Ishikawa (cell line): ENCODE results near the gene TCF4.

Source experiments
- CEBPB ChIP-seq: IDR thresholded peaks from 2 replicates; pipeline ENCODE4 v1.6.1; 2012
- CREB1 ChIP-seq: IDR thresholded peaks from 2 replicates; pipeline ENCODE4 v1.6.1; 2012; ENCODE audit warnings: low read depth
- EGR1 ChIP-seq: IDR thresholded peaks from 2 replicates; pipeline ENCODE4 v1.6.1; 2012
- EP300 ChIP-seq: IDR thresholded peaks from 2 replicates; pipeline ENCODE4 v1.6.1; 2012; ENCODE audit warnings: borderline replicate concordance
- FOXM1 ChIP-seq: IDR thresholded peaks from 2 replicates; pipeline ENCODE4 v1.6.1; 2012; ENCODE audit warnings: low read depth, borderline replicate concordance
- MAX ChIP-seq: IDR thresholded peaks from 2 replicates; pipeline ENCODE4 v1.6.1; 2012
- NFIC ChIP-seq: IDR thresholded peaks from 2 replicates; pipeline ENCODE4 v1.6.1; 2012
- RAD21 ChIP-seq: IDR thresholded peaks from 2 replicates; pipeline ENCODE4 v1.6.1; 2012; ENCODE audit warnings: low read depth
- REST ChIP-seq: IDR thresholded peaks from 2 replicates; pipeline ENCODE4 v1.6.1; 2012; ENCODE audit warnings: low read depth, mild to moderate bottlenecking
- TAF1 ChIP-seq: IDR thresholded peaks from 2 replicates; pipeline ENCODE4 v1.6.1; 2012; ENCODE audit warnings: low read depth, mild to moderate bottlenecking
- TCF12 ChIP-seq: IDR thresholded peaks from 2 replicates; pipeline ENCODE4 v1.6.1; 2012; ENCODE audit warnings: low read depth
- TEAD4 ChIP-seq: IDR thresholded peaks from 2 replicates; pipeline ENCODE4 v1.6.1; 2012
- USF1 ChIP-seq: IDR thresholded peaks from 2 replicates; pipeline ENCODE4 v1.6.1; 2012
- YY1 ChIP-seq: IDR thresholded peaks from 2 replicates; pipeline ENCODE4 v1.6.1; 2012; ENCODE audit warnings: low read depth
- ZBTB7A ChIP-seq: IDR thresholded peaks from 2 replicates; pipeline ENCODE4 v1.6.1; 2012; ENCODE audit warnings: low read depth

Gene TCF4

GRCh38 chr18:55543130-55543704, 44.8 kb downstream of the TCF4 start:
- TF ChIP-seq TEAD4 (no peak), REST (no peak), ZBTB7A (no peak), YY1 (no peak), MAX (no peak), TAF1 (no peak), TCF12 (no peak), FOXM1 (no peak), EGR1 (no peak), RAD21 (no peak), CEBPB (no peak), USF1 (no peak), CREB1 (no peak), NFIC (no peak), EP300 (no peak)

GRCh38 chr18:55541571-55541970, 46.4 kb downstream of the TCF4 start:
- no peak for TF ChIP-seq TEAD4
- no peak for TF ChIP-seq CEBPB
- TF ChIP-seq EGR1 = no peak
- TF ChIP-seq CREB1 = no peak
- TF ChIP-seq TCF12 = no peak
- TF ChIP-seq RAD21 = no peak
- no peak for TF ChIP-seq ZBTB7A
- TF ChIP-seq NFIC = no peak
- no peak for TF ChIP-seq TAF1
- TF ChIP-seq USF1 = no peak
- no peak for TF ChIP-seq MAX
- no peak for TF ChIP-seq FOXM1
- no peak for TF ChIP-seq EP300
- no peak for TF ChIP-seq YY1
- no peak for TF ChIP-seq REST

- no peak for TF ChIP-seq EP300
- no peak for TF ChIP-seq REST
- no peak for TF ChIP-seq NFIC
- no peak for TF ChIP-seq TAF1
- no peak for TF ChIP-seq RAD21
- no peak for TF ChIP-seq MAX
- TF ChIP-seq FOXM1 = no peak
- no peak for TF ChIP-seq EGR1
Measured at GRCh38 chr18:55539240-55539639, 48.8 kb downstream of the TCF4 start.

GRCh38 chr18:55534996-55535395, 53.0 kb downstream of the TCF4 start:
- TF ChIP-seq CREB1 (no peak), REST (no peak), TAF1 (no peak), CEBPB (no peak), FOXM1 (no peak), RAD21 (no peak), NFIC (no peak), MAX (no peak), EGR1 (no peak), YY1 (no peak), USF1 (no peak), EP300 (no peak), TCF12 (no peak), TEAD4 (no peak), ZBTB7A (no peak)
